Measurements from ENCODE around the gene CNPY1. TPM values are rescaled to one million over a fixed set of nuclear protein-coding genes. Genes with fewer than 3 reads are reported as not detected.

Gene CNPY1
- total RNA-seq, 1 donor from 2014 or later: not detected

GRCh38 chr7:155577509-155577905 is 31.1 kb upstream of the CNPY1 start:
- Mint-ChIP-seq H3K4me3 (no peak overlapping the region), H3K36me3 (no peaks in the 10 kb centered on the region)

DNA sequence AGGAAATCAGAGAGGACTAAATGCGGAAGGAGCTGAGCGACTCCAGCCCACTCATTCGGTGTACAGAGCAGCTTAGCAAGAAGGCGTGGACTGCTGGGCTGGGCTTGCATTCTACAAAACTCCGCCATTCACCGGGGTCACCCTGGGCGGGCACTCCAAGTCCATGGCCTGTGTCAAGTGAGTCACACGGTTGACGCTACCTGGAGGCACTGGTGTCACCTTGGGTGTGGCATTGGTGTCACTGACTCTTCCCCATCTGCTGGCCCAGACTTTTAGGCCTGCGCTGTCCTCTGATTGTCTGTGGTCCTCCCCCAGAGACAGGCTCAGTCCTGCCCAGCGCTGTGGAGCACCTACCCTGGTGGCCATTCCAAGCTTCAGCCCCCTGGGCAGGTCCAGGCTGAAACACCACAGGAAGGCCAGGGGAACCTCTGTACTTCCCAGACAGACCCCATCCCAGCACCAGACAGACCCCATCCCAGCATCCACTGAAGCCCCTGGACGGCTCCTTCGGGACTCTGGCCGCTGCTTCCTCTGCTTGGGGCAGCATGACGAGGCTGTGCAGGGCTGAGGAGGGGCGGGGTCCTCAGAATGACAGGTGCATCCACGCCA is 30.6 kb upstream of the CNPY1 start:
- Mint-ChIP-seq H3K27ac (no peak overlapping the region), H3K9me3 (no peaks in the 10 kb centered on the region), H3K36me3 (no peaks in the 10 kb centered on the region), H3K4me3 (no peak overlapping the region), H3K4me1 (no peaks in the 10 kb centered on the region), H3K27me3 (ENCODE audit: low read depth) (peaks cover 35% of the 10 kb centered on the region)
- no peak for DNase-seq (ENCODE audit: low spot score in 2 of 2, unreplicated experiment in 2 of 2)
- TF ChIP-seq CTCF (IDR thresholded peaks at IDR 0.05; ENCODE audit: unreplicated experiment): no peak

More at GRCh38 chr7:155577509-155577905, 31.1 kb upstream of the CNPY1 start:
- no peaks in the 10 kb centered on the region for H3K9me3 Mint-ChIP-seq
- DNase-seq (ENCODE audit: low spot score in 2 of 2, unreplicated experiment in 2 of 2): no peak
- no peaks in the 10 kb centered on the region for H3K4me1 Mint-ChIP-seq
- peaks cover 34% of the 10 kb centered on the region for H3K27me3 Mint-ChIP-seq (ENCODE audit: low read depth)
- TF ChIP-seq CTCF (IDR thresholded peaks at IDR 0.05; ENCODE audit: unreplicated experiment): no peak
- H3K27ac Mint-ChIP-seq: no peak overlapping the region

- no peak overlapping the region for H3K4me3 Mint-ChIP-seq
- H3K36me3 Mint-ChIP-seq: no peaks in the 10 kb centered on the region
- TF ChIP-seq CTCF (IDR thresholded peaks at IDR 0.05; ENCODE audit: unreplicated experiment): no peak
- H3K27ac Mint-ChIP-seq: no peak overlapping the region
- peaks cover 35% of the 10 kb centered on the region for H3K27me3 Mint-ChIP-seq (ENCODE audit: low read depth)
- no peaks in the 10 kb centered on the region for H3K4me1 Mint-ChIP-seq
- no peak for DNase-seq (ENCODE audit: low spot score in 2 of 2, unreplicated experiment in 2 of 2)
- H3K9me3 Mint-ChIP-seq: no peaks in the 10 kb centered on the region
These were observed 30.1 kb upstream of the CNPY1 start for GRCh38 chr7:155576416-155576815.

DNA sequence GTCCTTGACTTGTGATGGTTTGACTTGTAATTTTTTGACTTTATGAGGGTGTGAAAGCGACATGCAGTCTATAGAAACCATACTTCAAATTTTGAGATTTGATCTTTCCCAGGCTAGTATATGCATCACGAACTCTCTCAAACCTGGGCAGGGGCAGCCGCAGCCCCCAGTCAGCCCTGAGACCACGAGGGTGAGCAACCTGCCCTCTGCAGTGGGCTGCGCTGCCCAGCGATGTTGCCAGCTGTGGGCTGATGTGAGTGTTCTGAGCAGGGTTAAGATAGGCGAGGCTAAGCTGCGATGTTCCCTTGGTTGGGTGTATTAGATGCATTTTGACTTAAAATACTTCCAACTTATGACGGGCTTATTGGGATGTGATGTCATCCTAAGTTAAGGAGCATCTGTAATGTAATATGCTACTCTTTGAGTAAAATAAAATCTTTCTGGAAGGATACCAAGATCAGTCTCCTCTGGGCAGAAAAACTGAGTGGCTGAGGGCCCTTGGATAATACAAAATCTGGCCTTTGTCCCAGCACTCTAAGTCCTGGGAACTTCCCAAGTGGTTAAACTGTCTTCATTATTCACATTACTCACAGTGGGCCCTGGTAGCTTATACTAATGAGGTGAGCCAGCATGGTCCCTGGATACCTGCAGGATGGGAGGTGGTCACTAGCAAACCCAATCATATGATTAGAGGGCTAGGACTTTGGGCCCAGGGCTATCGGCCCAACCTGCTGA is 28.4 kb upstream of the CNPY1 start:
- Mint-ChIP-seq H3K27ac (no peak overlapping the region), H3K9me3 (no peaks in the 10 kb centered on the region), H3K36me3 (no peaks in the 10 kb centered on the region), H3K4me1 (no peaks in the 10 kb centered on the region), H3K4me3 (no peak overlapping the region), H3K27me3 (ENCODE audit: low read depth) (peaks cover 21% of the 10 kb centered on the region)
- TF ChIP-seq CTCF (IDR thresholded peaks at IDR 0.05; ENCODE audit: unreplicated experiment): no peak
- no peak for DNase-seq (ENCODE audit: low spot score in 2 of 2, unreplicated experiment in 2 of 2)

DNA sequence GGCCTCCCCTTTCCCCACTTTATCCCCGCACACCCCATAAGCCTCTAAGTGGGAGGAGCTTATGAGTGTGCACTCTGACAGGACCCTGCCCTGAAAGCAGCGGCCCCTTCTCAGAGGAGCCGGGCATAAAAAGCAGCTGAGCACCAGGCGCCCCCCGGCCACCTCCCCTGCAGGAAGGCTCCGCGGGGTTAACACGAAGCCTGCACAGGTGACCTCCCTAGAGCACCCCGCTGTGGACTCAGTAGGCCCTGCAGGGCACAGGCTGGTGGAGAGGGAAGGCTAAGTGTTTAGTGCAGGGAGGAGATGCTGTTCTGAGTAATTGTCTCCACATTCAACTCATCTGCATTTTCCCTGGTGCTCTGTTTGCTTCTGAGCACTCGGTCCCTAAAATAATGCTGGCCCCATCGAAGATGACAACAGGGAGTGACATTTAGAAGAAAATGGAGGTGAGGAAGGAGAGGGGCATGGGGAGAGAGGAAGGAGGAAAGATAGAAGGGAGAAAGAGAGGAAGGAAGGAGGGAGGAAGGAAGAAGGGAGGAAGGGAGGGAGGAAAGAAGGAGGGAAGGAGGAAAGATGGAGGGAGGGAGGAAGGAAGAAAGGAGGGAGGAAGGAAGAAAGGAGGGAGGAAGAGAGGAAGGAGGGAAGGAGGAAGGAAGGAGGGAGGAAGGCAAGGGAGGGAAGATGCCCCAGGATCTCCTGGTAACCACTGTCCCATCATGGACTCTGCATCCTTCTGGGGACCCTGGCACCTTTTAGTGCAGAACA is 25.4 kb upstream of the CNPY1 start:
- H3K4me1 Mint-ChIP-seq: no peaks in the 10 kb centered on the region
- no peak for DNase-seq (ENCODE audit: low spot score in 2 of 2, unreplicated experiment in 2 of 2)
- no peaks in the 10 kb centered on the region for H3K9me3 Mint-ChIP-seq
- H3K27me3 Mint-ChIP-seq (ENCODE audit: low read depth): peaks cover 20% of the 10 kb centered on the region
- no peak for TF ChIP-seq CTCF (IDR thresholded peaks at IDR 0.05; ENCODE audit: unreplicated experiment)
- H3K36me3 Mint-ChIP-seq: no peaks in the 10 kb centered on the region
- H3K27ac Mint-ChIP-seq: no peak overlapping the region
- H3K4me3 Mint-ChIP-seq: no peak overlapping the region

Measured in mesothelial cell of epicardium (in vitro differentiated cells).